Frontal cortex (tissue), 4 donors: ENCODE results near the gene STARD10. TPM values are rescaled to one million over a fixed set of nuclear protein-coding genes. Genes with fewer than 3 reads are reported as not detected.
"Not testable (repeated sequence)": the region's sequence is repeated elsewhere in the genome, so short reads cannot be mapped to it uniquely, and the experiment has no call there.

Source experiments
- DNase-seq, 2 donors: peaks; one replicate each; pipeline ENCODE4 v3.0.0; 2012; ENCODE audit warnings: low spot score in 2 of 2
- FAIRE-seq: peaks from 2 replicates; lab custom pipeline; 2012; peaks lifted over from hg19 to GRCh38; lab: Jason Lieb, UNC
- total RNA-seq: library from RNA; depleted of rRNA; stranded (reverse); fragments of >200 nt; gene quantifications from one replicate; pipeline ENCODE4 v1.2.3, GENCODE V29; 2014
- donor health status: control.
- donor health status: control.
- donor health status: control.

Gene STARD10
- 37.9 TPM for total RNA-seq

- FAIRE-seq (no peak), DNase-seq (peak; percentile 85 to 93)
Observed at GRCh38 chr11:72793425-72794367, at the start of gene STARD10. Gene STARD10 (minus strand): TSS chr11:72794047. CDS start chr11:72781181, 12,866 bp downstream.

DNA sequence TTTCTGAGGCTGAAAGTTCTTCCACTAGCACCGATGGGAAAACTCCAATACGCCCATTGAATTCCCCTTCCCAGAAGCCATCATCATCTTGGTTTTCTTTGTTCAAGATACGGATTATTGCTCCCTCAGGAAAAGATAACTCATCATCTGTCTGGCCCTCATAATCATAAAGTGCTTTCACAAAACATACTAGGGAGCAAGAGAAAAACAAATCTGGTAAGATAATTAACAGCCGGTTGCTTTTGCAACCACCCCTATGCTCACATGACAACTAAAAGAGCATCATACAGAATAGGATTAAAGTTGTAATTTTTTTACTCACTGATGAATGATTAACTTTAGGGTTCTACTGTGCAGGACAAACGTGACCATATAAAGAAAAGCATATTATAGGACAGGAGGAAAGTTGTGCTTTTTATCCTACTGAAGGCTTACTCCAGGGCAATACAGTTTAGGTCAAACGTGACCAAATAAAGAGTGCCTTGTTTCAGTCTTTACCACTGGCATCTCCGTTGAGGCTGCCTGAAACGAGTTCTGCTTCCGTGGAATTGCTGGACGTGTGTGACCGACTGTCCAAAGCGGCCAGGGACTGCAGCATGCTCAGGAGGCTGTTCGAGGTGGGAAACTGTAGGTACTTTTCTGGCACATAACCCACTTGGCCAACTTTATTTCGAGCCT, 48.9 kb upstream of the STARD10 start:
- no peak for FAIRE-seq
- no peak for DNase-seq

DNA sequence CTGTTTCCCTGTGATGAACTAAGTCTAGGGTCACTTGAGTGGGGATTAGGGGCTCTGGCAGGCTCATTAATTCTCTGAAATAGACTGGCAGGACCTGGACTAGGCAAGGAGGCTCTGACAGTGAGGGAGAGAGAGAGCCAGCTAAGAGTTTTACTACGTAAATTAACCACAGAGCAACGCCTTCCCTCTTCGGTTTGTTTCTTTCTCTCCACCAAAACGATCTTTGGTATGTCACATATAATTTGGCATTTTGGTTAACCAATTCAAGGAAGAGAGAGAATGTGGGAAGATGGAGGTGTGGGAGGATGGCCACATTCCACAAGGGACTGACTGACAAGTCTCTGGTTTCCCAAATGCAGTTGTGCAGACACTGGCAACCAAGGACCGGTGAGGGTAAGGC, 48.3 kb upstream of the STARD10 start:
- FAIRE-seq, result no peak
- DNase-seq, result no peak

GRCh38 chr11:72841397-72841796, 47.5 kb upstream of the STARD10 start:
- DNase-seq, result no peak
- FAIRE-seq, result no peak

DNA sequence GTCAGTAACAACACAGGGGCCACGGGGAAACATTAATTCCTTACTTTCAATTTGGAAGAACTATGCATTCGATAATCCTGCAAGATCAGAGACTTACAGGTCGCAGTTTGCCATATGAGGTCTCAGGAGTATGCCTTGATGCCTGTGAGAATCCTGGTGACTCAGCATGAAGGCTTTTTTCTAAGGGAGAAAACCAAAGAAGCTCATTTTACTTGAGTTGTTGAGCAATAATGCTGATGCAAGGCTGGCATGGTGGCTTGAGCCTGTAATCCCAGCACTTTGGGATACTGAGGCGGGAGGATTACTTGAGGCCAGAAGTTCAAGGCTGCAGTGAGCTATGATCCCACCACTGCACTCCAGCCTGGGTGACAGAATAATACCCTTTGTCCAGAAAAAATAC, 46.9 kb upstream of the STARD10 start:
- no peak for DNase-seq
- FAIRE-seq, result no peak

DNA sequence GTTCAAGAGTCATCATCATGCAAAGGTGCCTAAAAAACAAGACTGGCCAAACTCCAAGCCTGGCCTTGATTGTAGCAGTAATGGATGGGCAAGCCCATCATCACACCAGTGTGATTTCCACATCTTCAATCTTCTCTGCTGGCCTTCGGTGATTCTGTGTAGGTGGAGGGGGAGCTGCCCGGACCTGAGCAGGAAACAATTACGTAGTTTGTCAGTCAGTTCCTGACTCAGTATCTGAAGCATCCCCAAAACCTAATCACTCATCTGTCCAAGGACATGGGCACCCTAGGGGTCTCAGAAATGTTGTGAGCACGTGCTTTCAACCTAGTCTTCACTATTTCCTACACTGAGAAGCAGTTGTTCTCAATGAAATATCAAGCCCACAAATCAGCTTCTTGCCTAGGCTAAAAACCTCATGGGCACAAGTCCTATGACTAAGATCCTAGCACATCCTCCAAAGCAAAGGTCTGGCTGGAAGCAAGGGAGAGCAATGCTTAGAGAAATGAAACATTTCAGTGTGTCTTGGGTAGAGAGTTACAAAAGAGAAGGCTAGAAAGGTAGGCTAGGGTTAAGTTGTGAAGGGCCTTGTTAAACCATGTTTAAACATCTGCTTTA, 45.0 kb upstream of the STARD10 start:
- DNase-seq, result no peak
- no peak for FAIRE-seq

GRCh38 chr11:72836111-72836510, 42.3 kb upstream of the STARD10 start:
- FAIRE-seq (no peak), DNase-seq (no peak)

DNA sequence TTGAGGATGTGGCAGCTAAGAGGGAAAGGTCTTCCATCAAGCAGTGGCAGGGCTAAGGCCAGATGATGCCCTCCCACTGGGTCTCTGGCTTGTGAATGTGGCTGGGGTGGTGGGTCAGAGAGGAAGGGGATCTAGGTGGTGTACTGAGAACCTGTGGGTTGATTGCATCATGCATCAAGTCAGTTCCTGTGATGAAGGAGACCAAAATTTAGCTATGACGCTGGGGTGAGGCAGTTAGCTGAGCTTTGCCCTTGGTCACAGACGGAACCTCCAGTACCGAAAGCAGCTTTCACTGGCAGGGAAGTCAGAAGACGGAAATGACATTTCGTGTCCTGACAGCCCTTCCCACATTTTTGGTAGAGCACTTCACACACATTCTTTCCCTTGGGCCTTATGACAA, 41.1 kb upstream of the STARD10 start:
- no peak for DNase-seq
- FAIRE-seq, result no peak

DNA sequence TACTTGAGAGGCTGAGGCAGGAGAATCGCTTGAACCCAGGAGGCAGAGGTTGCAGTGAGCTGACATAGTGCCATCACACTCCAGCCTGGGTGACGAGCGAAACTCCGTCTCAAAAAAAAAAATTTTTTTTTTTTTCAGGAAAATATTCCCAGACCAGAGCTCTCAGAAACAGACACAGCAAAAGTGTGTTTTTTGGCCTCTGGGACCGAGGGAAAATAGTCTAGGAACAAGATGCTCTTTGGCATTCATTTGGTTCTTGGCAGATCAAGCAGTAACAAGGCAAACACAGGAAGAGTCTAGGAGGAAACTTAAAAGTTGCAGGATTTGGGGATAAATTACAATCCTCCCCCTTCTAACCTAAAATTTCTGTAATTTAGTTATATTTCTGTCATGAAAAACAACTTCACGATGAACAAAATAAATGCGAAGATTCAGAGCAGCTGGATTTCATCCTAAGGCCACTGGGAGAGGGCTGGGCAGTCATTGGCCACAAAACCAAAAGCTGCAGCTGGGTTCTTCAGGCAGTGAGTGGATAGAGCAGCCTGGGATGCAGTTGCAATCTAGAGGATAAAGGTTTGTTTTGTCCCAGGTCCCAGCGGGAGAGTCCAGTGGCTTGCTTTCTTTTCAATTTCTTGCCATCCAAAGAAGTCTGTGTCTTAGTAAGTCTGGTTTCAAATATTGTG, 40.1 kb upstream of the STARD10 start:
- DNase-seq, result no peak
- FAIRE-seq, result no peak

- DNase-seq (no peak), FAIRE-seq (no peak)
Observed at GRCh38 chr11:72833083-72833733, 39.4 kb upstream of the STARD10 start.

DNA sequence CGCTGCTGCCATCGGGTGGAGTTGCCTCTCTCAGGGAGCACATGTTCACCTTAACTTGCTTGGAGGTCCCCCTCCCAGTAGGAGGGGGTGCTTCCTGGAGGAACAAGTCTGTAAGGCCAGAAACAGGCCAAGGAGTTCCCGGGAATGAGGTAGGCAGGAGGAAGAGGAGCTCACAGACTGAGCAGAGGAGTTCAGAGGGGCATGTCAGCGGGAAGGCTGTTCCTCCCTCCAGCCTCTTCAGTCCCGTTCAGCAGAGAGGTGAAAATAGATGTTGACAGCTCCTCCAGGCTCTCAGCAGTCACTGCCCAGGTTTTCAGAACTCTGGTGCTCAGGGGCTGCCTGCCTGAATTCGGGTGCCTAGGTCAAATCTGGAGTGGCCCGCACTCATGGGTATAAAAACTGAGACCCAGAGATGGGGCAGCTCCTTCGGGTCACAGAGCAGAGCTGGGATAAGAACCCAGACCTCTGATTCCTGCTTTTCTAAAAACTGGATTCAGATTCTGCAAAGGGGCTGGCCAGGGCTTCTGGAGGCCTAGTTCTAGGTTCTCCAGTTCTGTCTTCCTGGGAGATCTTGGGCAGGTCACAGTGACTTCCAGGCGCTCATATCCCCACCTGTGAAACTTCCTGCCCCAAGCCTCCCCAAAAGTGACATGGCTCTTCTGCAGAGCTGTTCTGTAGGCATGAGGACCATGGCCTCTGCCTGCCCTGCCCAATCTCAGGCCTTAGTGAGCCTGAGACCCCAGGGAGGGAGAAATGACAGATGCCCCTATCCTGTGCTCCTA, 38.6 kb upstream of the STARD10 start:
- FAIRE-seq (no peak), DNase-seq (no peak)

DNA sequence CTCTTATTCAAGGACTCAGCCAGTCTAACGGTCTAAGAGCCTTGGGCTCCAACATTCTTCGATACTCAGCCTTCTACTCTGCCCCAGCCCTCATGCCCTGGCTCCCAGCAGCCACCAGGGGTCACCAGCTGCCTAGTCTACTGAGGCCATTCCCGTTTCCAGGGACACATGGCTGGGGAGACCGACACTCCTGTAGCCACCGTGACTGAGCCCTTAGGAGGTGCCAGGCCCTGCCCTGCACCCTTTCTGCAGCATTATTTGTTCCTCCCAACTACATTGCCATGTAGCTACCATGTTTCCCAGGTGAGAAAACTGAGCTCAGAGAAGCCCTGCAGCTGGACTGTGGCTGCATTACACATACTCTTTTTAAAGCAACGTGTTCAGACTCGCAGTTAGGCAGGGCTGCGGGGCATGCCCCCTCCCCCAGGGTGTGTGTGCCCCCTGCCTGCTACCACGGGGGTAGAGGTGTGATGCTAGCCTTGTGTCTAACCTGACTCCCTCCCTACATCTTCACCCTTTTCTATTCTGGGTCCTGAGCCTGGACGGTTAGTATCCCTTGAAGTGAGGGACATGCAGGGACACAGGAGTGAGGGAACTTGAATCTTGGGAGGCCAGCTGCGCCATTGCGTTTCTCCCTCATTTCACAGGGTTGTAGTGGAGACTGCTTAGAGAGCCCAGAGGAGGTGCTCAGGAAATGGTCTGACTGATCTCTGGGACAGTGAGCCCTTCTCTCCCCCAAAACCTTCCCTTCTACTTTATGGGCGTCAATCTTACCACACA, 37.9 kb upstream of the STARD10 start:
- DNase-seq (peak in 1 of 2 donors; percentile 79), FAIRE-seq (no peak)

DNA sequence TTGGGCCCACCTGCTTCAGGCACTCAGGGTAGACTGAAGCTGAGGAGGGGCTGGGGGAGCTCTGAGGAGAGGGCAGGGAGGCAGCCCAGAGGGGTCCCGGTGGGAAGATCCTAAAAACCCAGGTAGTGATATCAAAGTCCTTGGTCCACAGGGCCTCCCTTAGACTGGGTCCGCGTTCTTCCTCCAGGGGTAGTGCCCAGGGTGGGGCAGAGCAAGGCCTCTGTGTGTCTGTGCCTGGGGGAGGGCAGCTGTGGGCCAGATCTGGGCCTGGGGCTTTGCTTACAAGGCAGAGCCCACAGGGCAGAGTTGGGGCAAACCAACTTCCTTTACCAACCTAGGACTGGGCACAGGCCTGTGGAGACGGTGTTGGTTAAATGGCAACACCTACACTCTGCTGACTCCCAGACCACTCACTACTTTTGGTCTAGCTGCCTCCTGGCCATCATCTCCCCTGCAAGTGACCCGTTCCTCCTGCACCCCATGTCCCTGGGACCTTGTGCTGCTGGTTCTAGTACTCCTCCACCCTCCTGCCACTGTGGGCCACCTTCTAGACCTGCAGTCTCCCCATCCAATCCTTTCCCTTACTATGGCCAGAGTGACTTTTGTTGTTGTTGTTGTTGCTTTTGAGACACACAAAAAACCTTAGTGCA, 36.2 kb upstream of the STARD10 start:
- no peak for FAIRE-seq
- no peak for DNase-seq

GRCh38 chr11:72829178-72829577, 35.3 kb upstream of the STARD10 start:
- FAIRE-seq, result no peak
- no peak for DNase-seq

DNA sequence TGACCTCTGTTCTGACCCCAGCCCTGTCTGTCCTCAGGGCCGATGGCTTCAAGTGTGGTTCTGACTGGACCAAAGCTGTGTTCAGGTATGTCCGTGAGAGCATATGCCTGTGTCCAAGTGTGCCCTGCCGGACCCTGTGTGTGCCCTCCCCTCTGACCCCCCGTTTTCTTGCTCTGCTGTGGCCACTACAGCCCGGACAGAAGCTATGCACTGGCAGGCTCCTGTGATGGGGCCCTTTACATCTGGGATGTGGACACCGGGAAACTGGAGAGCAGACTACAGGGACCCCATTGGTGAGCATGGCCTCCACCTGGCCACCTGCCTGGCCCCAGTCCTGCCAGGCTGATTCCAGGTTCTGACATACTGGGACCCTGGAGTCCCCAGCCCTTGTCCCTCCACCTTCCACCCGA, 34.9 kb upstream of the STARD10 start:
- FAIRE-seq, result no peak
- no peak for DNase-seq

GRCh38 chr11:72828081-72828567, 34.3 kb upstream of the STARD10 start:
- FAIRE-seq (no peak), DNase-seq (no peak)

GRCh38 chr11:72827656-72828055, 33.8 kb upstream of the STARD10 start:
- not testable (repeated sequence) for DNase-seq, FAIRE-seq
